ENCODE measurements around the gene FAM168A.

The FAM168A gene

DNA sequence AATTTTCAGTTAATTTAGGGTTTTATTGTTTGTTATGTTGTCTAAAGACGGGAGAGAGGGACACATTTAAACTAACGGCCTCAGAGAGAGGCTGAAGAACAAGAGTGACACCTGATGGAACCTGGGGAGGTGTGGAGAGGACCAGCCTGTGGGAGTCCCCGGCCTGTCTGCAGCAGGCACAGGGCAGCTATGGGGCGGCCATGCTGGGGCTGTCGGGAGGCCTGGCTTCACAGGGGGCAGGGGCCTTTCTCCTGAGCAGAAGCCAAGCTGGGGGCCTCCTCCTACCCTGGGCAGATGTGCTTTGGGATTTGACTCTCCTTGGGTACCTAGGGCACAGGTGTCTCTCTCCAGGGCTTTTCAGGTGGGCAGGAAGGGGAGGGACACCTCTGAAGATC, 199.8 kb downstream of the FAM168A start:
- no peak for DNase-seq

DNA sequence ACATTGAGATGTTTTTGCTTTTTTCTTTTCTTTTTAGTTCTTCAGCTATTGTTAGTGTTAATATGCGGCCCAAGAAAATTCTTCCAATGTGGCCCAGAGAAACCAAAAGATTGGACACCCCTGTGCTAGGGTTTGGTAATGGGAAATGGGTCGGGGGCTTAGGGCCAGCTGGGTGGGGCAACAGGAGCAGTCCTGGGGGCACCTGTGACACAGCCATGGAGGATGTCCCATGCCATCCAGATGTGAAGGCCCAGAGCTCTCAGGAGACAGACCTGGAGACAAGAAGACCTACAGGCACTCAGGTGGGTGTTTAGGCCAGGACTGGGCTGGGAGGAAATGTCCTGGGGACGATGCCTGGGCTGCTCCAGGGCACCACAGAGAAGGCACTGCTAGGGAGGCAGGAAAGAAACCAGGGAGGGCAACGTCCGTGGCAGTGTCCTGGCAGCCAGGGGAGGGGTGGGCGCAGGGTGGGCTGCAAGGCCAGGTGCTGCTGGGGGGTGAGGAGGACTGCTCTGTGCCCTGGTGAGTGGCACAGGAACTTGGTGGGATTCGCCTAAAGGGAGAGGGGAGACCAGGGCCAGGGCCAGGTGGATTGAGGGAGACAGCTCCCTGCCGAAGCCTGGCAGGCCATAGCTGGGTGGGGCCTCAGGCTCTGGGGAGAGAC, 200.3 kb downstream of the FAM168A start:
- DNase-seq = no peak

DNA sequence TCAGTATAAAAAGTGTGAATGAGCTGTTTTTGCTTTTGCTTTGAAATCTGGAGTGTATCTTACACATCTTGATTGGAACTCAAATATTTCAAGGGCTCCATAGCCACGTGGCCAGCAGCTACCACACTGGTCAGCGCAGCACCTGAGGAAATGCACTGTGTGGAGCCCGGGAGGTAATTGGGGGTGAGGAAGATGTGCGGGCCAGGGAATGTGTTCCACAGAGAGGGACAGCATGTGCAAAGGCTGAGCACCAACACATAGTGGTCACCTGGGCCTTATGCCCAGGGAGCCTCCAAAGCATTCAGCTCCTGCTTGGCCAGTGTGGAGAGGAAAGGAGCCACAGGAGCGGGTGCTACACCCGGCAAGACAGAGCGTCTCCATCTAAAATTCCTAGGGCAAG, 200.9 kb downstream of the FAM168A start:
- DNase-seq = no peak

DNA sequence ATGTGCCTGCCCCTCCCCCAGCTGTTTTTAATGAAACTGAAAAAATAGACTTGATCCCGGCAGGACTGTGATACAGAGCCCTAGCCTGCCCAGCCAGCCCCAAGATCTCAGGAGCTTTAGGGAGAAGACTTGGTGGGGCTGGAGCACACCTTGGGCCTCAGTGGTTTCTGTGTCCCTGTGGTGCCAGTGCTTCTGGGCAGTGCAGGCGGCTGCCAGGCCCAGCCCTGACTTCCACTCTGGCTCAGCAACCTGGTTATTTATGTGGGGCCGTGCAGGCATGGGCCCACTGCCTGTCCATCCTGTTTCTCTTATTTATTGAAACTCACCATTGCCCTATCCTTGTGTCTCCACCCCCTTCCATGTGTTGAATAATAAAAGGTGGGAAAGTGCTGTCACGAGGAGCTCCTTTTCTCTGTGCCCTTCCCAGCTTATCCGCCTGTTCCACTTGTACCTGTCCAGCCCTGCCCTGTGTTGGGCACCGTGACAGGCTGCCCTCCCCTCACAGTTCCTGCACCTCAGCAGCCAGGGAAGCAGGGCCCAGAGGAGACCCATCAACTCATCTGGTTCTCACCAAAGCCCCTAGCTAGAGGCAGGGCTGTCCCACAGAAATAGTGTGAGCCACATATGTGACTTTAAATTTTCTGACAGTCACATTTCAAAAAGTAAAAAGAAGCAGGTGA, 201.5 kb downstream of the FAM168A start:
- no peak for DNase-seq

DNA sequence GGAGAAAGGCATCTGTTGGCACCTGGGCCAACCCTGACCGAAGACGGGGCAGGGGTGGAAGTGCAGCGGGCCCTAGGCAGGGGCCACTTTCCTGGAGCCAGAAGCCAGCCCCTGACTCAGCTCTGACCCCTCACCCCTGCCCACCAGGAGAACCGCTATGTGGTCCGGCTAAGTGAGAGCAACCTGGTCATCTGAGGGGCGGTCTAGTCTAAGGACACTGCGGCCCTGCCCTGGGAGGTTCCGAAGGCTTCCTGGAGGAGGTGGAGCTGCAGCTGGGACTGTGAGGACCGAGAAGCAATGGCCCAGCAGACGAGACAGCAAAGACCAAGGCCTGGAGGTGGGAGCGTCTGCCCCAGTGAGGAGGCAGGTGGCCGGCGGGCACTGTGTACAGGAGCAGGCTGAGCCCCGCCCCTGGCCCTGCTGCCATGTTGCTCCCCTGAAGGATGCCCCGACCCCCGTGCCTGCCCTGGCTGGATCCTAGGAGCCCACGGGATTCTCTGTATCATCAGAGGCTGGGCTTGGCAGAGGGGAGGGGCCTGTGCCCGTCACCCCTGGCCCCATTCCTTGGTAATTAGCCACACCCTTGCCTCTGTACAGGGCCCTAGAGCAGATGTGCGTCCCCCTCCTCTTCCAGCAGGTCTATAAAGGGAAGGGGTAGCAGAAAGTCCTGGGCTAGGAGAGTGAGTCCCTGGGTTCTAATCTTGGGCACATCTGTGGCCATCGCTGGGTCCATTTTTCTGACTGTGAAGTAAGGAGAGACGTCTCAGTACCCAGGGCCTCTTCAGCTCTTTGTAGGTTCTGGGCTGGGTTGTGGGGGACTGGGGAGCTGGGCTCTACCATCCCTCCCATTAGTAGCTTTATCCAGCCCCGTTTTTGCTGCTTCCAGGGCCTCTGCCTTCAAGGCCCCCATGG, 202.4 kb downstream of the FAM168A start:
- DNase-seq = no peak

DNA sequence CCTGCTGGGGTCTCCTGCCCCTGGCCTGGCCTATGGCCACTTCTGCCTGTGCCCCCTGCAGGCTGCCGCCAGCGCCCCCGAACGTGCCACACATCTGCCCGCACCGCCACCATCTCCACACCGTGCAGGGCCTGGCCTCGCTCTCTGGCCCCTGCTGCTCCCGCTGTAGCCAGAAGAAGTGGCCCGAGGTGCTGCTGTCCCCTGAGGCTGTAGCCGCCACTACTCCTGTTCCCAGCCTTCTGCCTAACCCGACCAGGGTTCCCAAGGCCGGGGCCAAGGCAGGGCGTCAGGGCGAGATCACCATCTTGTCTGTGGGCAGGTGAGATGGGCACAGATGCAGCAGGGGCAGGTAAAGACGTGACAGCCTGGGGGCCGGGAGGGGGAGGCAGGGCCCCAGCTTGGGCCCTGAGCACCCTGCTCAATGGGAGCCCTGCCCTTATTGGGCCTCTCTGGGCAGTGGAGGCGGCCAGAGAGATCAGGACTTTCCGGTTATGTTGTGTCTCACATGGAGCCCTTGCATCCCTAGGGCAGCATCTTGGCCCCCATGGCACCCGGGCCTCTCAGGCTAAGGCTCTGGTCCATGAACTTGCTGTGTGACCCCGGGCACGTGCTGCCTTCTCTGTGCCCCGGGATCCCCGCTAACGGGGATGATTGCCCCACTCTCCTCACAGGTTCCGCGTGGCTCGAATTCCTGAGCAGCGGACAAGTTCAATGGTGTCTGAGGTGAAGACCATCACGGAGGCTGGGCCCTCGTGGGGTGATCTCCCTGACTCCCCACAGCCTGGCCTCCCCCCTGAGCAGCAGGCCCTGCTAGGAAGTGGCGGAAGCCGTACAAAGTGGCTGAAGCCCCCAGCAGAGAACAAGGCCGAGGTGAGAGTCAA, 203.3 kb downstream of the FAM168A start:
- no peak for DNase-seq

DNA sequence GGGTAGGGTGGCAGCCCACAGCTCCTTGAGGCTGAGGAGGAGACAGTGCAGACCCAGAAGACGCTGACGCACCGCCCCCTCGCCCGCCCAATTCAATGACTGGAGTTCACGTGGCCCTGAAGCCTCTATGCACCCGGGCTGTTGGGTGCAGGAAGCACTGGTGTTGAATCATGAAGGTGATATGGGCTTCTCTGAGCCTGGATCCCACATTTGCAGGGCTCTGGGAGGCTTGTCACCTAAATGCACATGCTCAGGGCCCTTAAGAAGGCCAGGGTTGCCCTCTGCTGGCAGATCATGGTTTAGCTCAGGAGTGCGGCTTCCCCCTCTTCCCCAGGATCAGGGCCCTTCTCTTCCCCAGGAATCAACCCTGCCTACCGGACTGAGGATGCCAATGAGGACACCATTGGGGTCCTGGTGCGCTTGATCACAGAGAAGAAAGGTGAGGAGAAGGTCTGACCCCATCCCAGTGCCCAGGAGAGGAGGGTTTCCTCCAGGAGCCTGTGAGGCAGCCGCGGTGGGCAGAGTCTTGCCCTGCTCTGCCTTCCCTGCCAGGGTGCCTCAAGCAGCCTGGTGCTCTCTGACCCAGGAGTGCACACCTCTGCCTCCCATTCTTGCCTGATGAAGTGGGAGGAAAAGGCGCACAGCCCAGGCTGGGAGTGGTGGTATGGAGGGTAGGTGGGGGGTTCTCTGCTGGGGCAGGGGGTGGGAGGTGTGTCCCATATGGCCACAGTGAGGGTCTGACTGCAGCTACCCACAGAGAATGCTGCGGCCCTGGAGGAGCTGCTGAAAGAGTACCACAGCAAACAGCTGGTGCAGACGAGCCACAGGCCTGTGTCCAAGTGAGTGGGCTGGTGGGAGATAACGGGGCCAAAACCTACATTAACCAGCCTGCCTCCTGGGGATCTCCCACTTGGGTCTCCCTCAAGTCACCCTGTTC, 204.2 kb downstream of the FAM168A start:
- peak; percentile 74 for DNase-seq

DNA sequence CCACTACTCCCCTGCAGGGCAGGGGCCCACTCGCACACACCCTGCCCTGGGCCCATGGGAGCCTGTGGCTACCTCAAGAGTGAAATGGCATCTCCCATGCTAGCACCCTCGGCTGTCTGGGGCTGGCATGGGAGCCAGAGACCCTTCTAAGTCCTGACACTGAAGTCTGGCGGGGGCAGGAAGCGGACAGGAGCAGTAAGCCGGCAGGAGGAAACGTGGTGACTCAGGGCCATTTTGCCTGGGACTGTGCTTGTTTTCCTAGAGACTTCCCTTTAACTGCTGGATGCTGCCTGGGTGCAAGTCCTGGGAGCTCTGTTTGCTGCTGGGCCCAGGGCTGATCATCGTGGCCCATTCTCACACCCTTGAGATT, 204.9 kb downstream of the FAM168A start:
- DNase-seq = no peak

DNA sequence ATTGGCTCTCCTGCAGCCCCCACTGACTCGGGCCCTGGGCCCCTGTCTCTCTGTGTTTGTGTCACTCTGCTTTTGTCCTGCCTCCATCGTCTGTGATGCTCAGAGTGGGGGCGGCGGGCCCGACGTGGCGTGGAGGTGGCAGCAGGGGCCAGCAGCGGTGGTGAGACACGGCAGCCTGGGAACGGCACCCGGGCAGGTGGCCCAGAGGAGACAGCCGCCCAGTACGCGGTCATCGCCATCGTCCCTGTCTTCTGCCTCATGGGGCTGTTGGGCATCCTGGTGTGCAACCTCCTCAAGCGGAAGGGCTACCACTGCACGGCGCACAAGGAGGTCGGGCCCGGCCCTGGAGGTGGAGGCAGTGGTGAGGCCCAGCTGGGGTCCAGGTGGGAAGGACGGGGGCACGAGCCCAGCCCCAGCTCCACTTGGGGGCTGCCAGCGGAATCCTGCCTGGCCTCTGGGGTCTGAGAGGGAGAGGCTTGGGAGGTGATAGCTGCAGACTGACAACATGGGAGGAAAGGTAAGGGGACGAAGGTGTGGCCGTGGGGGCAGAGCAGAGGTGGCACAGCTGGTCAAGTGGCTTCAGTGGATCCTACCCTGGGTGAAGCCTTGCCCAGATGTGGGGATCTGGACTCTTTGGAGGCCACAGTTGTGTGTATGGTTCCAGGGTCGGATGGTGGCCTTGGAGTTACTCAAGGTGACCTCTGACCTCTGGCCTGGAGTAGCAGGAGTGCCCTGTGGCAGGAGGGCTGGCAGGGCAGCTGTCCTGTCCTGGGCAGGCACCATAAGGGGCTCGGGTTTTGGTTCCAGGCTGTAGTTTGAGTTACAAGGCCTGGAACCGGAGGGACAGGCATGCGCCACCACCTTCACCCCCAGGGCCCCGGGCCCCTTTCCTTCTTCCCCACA, 205.6 kb downstream of the FAM168A start:
- no peak for DNase-seq

DNA sequence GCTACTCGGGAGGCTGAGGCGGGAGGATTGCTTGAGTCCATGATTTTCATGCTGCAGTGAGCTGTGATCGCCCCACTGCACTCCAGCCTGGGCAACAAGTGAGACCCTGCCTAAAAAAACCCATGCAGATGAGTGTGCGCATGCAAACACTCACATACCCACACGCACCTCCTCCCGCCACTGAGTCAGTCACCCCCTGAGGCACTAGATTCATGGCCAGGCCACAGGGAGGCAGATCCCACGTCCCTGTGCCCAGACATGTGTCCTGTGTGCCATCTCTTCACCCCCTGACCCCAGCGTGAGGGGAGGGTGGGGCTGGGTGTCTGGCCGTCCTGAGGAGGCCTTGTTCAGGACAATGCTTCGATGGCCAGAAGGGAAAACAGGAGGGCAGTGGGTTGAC, 206.2 kb downstream of the FAM168A start:
- DNase-seq = no peak

DNA sequence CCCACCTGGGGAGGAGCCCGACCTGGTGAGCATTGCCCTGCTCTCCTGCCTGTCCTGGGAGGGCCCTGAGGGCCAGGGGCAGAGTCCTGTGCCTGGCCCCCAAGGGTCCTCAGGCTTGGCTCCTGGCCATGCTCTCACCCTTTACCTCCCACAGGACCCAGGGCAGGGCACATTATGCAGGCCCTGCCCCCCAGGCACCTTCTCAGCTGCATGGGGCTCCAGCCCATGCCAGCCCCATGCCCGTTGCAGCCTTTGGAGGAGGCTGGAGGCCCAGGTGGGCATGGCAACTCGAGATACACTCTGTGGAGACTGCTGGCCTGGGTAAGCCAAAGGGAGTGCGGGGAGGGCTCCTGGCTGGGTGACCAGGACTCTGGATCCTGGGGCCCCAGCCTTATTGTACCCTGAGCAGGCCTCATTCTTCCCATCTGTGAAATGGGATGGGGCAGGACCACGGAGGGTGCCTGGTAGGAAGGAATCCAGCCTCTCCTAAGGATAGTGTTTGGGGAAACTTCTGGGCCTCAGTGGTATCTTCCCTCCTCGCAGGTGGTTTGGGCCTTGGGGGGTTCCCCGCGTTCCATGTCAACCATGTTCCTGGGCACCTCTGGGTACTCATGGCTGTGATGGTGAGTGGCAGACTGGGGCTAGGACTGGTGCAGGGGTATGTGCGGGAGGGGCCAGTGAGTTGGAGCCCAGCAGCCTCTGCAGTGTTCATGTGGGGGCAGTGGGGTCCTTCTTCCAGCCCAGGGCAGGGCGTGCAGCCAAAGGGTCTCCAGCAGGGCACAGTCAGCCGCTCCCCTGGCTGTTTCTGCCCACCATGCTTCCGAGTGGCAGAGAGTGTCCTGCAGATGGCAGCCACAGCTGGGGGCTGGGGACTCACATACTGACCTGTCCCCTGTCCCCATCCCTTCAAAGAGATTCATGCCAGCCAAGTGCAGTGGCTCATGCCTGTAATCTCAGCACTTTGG, 207.0 kb downstream of the FAM168A start:
- DNase-seq = no peak

DNA sequence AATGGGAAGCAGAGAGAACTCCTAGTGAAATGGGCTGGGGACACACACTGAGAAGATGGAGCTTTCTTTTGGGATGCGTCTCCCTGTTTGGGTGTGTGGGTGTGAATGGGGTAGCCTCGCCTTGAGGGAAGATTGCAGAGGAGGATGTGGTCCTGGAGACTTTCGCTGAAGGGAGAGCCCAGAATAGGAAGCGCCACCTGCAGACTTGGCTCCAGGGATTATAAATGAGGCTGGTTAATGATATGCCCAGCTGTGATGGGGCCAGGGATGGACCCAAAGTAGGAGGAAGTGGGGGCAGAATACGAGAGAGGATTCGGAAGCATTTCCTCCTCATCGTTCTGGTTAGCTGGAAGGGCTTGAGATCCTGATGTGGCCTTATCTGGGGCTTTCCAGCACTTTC, 208.0 kb downstream of the FAM168A start:
- DNase-seq = no peak

DNA sequence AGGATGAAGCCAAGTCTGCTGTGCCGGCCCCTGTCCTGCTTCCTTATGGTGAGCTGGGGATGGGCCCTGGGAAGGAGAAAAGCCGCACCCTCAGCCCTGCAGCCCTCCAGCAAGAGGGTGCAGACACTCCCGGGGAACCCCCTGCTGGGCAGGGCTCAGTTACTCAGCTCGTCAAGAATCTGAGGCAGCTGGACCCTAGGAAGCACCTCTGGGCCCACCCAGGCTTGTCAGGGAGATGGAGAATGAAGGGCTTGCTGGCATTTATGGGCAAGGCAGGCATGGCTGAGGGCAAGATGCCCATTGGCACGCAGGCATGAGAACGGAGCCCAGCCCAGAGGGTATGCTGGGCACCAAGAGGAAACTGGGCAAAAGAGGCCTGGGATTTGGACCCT, 208.8 kb downstream of the FAM168A start:
- no peak for DNase-seq

DNA sequence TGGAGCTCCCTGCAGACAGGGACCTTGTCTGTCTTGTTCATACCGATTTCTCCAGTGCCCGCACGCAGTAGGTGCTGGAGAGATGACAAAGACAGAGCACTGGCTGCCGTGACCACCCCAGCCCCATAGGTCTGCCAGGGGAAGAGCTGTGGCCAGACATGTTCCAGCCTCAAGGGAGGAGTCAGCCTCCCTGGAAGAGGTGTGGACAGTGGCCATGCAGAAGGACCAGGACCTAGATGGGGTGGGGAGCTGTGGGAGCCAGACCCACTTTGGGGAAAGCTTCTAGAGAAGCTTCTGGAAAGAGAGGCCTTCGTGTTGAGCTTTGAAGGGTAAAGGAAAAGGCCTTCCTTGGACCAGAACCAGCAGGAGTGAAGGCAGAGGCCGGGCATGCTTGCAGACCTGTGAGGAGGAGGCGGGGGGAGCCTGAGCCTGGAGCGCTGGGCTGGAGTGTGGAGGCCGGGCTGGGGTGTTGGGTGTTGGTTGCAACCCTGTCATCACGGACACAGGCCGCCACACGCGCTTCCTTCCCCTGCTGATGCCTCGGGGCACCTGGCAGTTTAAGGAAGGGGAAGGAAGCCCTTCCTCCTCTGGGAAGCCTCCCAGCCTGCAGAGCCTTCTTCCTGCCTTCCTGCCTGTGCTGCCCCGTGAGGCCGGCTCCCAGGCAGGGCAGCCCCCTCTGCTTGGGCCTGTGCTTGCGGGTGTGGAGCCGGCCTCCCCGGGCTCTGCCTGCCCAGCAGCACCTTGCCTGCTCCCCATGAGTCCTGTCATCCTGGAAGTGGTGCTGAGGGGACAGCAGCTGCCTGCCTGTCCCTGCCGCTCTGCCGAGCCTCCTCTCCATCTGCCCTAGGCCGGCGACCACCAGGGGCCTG, 209.4 kb downstream of the FAM168A start:
- DNase-seq = no peak

DNA sequence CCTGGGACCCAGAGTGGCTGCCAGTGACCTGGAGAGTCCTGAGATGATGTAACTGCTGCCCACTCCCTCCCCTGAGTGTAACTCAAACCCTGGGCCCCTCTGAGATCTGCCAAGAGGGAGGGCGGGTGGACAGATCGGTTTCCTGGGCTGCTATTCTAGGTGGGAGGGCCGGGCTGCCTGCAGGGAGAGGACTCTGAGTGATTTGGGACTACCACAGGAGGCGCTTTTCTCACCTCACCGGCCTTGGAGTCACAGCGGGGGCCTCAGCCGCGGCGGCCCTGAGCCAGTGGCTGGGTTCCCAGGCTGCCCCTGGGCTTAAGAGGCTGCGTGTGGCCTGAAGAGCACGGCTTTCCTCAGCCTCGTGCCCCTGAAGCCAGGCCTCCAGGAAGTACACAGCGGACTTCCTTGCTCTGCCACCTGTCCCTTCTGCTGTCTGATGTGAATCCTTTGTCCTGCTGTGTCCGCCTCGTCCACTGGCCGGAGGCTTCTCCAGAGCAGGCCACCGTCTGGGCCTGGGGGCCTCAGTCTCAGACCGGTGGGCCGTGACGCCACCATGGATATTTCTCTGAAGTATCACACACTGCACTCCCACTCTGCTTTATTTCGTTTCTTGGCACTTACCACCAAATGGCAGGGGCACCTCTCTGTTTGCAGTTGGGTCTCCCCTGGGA, 210.2 kb downstream of the FAM168A start:
- DNase-seq = no peak

DNA sequence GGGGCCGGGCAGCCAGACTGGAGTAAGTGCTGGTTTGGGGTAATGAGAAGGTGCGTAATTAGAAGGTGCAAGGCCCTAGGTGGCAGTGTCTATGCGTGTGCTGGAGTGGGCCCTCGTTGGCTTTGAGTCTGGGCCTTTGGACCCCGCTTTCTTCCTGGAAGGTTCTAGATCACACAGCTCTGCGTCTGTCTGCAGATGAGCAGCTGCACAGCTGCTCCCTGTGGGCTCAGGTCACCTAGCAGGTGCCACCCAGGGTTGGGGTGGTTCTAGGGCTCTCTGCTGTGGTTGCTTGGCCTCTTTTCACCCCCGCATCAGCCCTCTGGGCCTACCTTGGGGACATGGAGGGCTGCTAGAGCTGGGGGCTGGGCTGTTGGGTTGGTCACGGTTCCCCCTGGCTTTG, 211.4 kb downstream of the FAM168A start:
- DNase-seq = no peak

DNA sequence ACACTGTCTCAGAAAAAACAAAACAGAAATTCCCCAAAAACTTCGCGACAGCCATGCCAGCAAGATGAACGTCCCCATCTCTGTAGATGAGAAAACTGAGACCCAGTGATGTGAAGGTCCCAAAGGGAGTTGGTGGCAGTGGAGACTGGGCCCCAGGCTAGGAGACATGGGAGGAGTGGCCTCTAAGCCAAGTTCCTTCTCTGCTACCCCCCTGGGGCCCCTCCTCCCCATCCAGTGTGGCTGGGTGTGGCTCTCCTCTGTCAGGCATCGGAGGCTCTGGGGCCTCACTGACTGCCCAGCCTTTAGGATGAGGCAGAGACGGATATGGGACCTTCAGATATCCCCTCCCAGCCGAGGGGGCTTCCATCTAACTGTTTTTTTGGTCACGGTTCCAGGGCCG, 211.9 kb downstream of the FAM168A start:
- DNase-seq = no peak

Data from CD4-positive, alpha-beta T cell treated with Interleukin-17A for 1 hour (primary cell).